Measurements from ENCODE around the gene DOC2B.
"Not testable (repeated sequence)": the region's sequence is repeated elsewhere in the genome, so short reads cannot be mapped to it uniquely, and the experiment has no call there.

DOC2B gene

DNA sequence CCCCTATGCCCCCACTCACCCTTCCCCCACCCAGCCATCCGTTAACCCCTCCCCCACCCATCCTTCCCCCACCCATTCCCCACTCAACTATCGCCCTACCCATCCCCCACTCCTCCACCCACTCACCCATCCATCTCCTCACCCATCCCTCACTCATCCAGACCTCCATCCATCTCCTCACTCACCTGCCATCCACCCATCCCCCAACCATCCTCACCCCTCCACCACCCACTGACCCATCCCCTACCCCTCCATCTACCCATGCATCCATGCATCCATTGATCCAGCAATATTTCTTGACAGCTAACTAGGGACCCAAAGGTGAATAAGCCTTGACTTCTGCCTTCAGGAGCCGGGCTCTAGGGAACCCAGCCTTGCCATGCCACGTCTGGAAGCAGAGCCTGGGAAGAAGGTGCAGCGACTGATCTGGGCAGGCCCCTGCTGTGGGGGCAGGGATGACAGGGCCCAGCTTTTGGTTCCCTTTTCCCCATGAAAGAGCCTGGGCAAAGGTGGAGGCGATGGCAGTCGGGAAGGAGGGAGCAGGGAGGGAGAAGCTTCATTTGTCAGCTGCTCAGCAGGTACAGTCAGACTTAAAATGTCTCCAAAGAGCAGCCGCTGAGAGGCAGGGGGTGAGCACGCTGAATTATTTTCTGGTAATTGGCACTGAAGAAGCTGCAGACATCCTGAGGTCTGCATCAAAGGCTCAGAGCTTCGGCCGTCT is 23.1 kb upstream of the DOC2B start:
- no peaks in the 10 kb centered on the region for H3K9me3 ChIP-seq
- in situ Hi-C loops (cut with MboI; ENCODE audit: low sequenced_read_pairs): no loop called here
- DNase-seq (ENCODE audit: low spot score in 2 of 2): no peak
- H3K4me1 ChIP-seq: no peaks in the 10 kb centered on the region
- H3K36me3 ChIP-seq (replicated peaks): no peaks in the 10 kb centered on the region
- H3K27me3 ChIP-seq (ENCODE audit: low read depth): peaks cover 4% of the 10 kb centered on the region; the same call in 1 of the 2 replicates
- no peak overlapping the region for H3K4me3 ChIP-seq

DNA sequence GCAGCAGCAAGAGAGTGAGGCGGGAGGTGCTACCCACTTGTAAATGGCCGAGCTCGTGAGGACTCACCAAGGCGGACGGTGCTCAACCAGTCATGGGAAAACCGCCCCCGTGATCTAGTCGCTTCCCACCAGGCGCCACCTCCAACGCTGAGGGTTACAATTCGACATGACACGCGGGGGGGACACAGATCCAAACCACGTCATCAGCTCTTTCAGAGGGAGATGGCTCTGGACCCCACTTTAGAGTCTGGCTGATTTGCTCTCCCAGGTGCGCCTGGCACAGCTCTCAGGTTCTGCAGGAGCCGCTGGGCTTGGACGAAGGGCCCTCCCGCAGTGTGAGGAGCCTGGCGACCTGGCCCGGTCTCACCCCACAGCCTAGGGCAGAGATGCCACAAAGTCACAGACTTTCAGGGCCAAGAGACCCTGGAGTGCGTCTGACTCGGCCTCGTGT is 21.1 kb upstream of the DOC2B start:
- in situ Hi-C loops (cut with MboI; ENCODE audit: low sequenced_read_pairs): no loop called here

DNA sequence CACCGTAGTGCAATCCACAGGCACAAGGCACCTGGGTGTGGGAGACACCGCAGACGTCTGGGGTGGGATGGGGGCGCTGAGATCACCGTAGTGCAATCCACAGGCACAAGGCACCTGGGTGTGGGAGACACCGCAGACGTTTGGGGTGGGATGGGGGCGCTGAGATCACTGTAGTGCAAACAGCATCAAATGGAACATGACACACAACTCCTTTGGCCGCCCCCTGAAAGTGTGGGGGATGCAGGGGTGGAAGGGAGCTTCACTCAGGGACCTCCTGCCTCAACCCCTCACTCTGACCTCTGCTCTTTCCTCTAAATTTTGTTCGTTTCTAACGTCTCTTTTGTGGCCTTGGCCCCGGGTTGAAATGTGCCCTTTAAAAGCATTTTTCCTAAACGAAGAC is 20.3 kb upstream of the DOC2B start:
- DNase-seq (ENCODE audit: low spot score in 2 of 2); H3K9me3 ChIP-seq; H3K36me3 ChIP-seq (replicated peaks); H3K4me3 ChIP-seq; H3K4me1 ChIP-seq; in situ Hi-C loops (cut with MboI; ENCODE audit: low sequenced_read_pairs): not testable (repeated sequence)
- H3K27me3 ChIP-seq (ENCODE audit: low read depth): peaks cover 24% of the 10 kb centered on the region

More for the DNA sequence above, 21.1 kb upstream of the DOC2B start:
- Histone ChIP-seq H3K27me3 (ENCODE audit: low read depth) (peaks cover 18% of the 10 kb centered on the region), H3K9me3 (no peaks in the 10 kb centered on the region), H3K4me1 (no peaks in the 10 kb centered on the region), H3K4me3 (no peak overlapping the region), H3K36me3 (replicated peaks) (no peaks in the 10 kb centered on the region)
- no peak for DNase-seq (ENCODE audit: low spot score in 2 of 2)

DNA sequence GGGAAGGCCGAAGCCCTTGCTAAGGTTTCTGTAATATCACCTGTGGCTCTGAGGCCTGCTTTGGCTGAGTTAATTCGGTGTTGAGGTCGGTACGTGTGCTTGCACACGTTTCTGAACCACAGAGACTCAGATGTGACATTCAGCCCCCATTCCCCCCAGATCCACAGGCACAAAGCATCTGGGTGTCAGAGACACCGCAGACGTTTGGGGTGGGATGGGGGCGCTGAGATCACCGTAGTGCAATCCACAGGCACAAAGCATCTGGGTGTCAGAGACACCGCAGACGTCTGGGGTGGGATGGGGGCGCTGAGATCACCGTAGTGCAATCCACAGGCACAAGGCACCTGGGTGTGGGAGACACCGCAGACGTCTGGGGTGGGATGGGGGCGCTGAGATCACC is 19.8 kb upstream of the DOC2B start:
- in situ Hi-C loops (cut with MboI; ENCODE audit: low sequenced_read_pairs); H3K4me1 ChIP-seq; H3K36me3 ChIP-seq (replicated peaks); H3K9me3 ChIP-seq; H3K4me3 ChIP-seq; DNase-seq (ENCODE audit: low spot score in 2 of 2): not testable (repeated sequence)
- H3K27me3 ChIP-seq (ENCODE audit: low read depth): peaks cover 26% of the 10 kb centered on the region

DNA sequence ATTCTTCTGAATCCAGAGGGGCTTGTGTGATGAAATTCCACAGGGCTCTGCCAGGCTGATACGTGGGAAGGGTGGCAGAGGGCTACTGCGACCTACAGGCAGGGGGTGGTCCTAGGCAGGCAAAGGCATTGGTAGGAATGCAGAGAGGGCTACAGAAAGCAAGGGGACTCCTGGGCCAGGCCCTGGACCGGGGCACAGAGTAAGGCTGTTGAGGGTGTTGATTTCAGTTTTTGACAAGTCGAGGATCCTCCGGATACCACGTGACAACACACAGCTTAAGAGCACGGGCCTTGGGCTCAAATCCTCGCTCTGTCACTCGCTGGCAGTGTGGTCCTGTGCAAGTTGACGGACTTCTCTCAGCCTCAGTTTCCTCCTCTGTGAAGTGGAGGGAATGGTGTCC is 19.1 kb upstream of the DOC2B start:
- Histone ChIP-seq H3K36me3 (replicated peaks) (no peaks in the 10 kb centered on the region), H3K4me3 (no peak overlapping the region), H3K4me1 (no peaks in the 10 kb centered on the region), H3K9me3 (no peaks in the 10 kb centered on the region), H3K27me3 (ENCODE audit: low read depth) (peaks cover 27% of the 10 kb centered on the region)
- in situ Hi-C loops (cut with MboI; ENCODE audit: low sequenced_read_pairs): no loop called here
- no peak for DNase-seq (ENCODE audit: low spot score in 2 of 2)

DNA sequence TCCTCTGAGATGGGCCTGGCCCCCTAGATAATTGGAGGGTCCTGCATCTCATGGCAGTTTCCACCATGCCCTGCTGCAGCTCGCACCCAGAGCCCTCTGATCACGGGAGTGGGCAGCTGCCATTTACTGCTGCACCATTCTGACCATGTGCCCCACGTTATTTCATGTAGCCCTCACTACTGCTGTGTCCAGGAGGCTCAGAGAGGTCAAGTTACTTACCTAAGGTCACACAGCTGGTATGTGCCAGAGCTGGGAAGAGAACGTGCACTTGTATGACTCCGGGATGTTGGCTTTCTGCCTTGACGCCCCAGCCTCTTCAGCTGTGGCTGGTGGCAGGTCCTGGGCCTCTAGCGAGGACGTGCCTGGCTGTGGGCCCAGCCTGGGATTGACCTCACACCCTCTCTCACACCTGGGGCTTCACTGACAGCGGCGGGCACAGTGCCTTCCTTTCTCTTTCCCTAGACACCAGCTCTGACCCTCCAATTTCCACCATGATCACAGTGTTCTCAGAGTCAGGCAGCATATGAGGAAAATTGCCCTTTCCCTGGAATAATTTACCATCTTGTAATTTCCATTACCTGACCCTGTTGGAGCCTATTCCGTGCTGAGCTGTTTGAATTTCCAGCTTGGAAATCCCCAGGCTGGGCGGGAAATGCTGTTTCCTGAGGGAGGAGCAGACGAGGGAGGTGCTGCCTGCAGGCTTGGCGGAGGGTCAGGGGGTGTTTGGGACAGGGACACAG is 18.5 kb upstream of the DOC2B start:
- in situ Hi-C loops (cut with MboI; ENCODE audit: low sequenced_read_pairs): no loop called here
- Histone ChIP-seq H3K36me3 (replicated peaks) (no peaks in the 10 kb centered on the region), H3K9me3 (no peaks in the 10 kb centered on the region), H3K4me3 (no peak overlapping the region), H3K4me1 (no peaks in the 10 kb centered on the region), H3K27me3 (ENCODE audit: low read depth) (peaks cover 27% of the 10 kb centered on the region)
- DNase-seq (ENCODE audit: low spot score in 2 of 2): no peak

DNA sequence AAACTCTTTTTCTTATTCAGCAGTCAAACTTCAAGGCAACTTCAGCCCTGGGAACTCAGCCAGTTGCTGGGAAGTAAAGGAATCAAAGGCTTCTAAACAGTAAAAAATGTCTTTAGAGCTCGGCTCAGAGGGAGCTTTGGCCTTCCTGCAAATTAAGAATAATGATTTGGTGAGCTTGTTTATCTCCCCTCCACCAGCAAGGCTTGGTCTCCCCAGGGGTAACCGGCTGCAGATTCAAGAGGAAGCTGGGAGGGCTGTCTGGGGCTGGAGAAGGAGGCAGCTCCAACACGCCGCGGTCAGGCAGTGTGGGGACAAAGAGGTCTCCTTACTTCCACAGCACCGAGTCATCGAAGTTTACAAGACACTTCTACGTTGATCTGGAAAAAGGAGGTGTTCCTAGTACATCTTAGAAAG is 17.7 kb upstream of the DOC2B start:
- no peak for DNase-seq (ENCODE audit: low spot score in 2 of 2)
- peaks cover 27% of the 10 kb centered on the region for H3K27me3 ChIP-seq (ENCODE audit: low read depth)
- no peaks in the 10 kb centered on the region for H3K36me3 ChIP-seq (replicated peaks)
- no peaks in the 10 kb centered on the region for H3K9me3 ChIP-seq
- in situ Hi-C loops (cut with MboI; ENCODE audit: low sequenced_read_pairs): no loop called here
- H3K4me1 ChIP-seq: no peaks in the 10 kb centered on the region
- H3K4me3 ChIP-seq: no peak overlapping the region

DNA sequence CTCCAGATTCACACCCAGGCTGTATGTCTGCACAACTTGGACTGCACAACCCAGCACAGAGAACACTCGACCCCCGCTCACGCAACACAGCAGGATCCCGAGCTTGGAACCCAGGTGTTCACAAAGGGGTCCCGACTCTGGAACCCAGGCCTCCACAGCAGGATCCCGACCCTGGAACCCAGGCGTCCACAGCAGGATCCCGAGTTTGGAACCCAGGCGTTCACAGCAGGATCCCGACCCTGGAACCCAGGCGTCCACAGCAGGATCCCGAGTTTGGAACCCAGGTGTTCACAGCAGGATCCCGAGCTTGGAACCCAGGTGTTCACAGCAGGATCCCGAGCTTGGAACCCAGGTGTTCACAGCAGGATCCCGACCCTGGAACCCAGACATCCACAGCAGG is 16.8 kb upstream of the DOC2B start:
- DNase-seq (ENCODE audit: low spot score in 2 of 2); H3K4me1 ChIP-seq; H3K4me3 ChIP-seq; H3K36me3 ChIP-seq (replicated peaks); H3K9me3 ChIP-seq; in situ Hi-C loops (cut with MboI; ENCODE audit: low sequenced_read_pairs): not testable (repeated sequence)
- peaks cover 27% of the 10 kb centered on the region for H3K27me3 ChIP-seq (ENCODE audit: low read depth)

DNA sequence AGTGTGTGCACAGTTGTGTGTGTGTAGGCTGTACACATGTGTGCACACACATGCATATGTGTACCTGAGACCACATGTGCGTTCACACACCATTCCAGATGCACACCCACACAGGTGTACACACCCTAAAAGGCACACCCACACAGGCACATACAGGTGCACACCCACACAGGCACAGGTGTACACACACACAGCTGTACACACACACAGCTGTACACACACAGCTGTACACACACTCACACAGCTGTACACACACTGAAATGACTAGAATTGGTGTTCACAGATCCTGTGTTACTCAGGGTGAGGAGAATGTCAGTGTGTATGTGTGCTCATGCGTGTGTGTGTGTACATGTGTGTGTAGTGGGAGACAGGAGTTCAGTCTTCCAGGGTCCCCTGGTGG is 15.9 kb upstream of the DOC2B start:
- peaks cover 27% of the 10 kb centered on the region for H3K27me3 ChIP-seq (ENCODE audit: low read depth)
- in situ Hi-C loops (cut with MboI; ENCODE audit: low sequenced_read_pairs): no loop called here

DNA sequence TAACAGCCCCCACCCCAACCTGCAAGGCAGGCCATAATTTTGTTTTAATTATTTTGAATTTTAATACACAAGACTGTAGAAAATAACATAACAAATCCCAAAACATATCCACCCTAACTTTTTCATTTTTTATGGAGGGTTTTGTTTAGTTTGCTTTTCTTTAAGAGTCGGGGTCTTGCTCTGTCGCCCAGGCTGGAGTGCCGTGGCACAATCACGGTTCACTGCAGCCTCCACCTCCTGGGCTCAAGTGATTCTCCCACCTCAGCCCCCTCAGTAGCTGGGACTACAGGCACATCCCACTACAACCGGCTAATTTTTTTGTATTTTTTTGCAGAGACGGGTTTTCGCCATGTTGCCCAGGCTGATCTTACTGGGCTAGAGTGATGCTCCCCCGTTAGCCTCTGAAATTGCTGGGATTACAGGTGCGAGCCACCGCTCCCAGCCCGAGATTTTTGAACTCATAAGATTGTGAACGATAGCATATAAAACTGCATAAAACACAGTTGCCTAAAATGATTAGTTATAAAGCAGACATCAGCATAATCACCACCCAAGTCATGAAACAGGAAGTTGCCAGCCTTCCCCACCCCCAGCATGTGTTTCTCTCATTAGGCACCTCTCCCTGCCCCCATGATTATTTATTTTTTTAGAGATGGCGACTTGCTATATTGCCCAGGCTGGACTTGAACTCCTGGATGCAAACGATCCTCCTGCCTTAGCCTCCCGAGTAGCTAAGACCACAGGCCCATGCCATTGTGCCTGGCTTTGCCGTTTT is 13.6 kb upstream of the DOC2B start:
- DNase-seq (ENCODE audit: low spot score in 2 of 2): no peak
- Histone ChIP-seq H3K4me1 (no peaks in the 10 kb centered on the region), H3K9me3 (no peaks in the 10 kb centered on the region), H3K36me3 (replicated peaks) (no peaks in the 10 kb centered on the region), H3K4me3 (no peak overlapping the region), H3K27me3 (ENCODE audit: low read depth) (peaks cover 27% of the 10 kb centered on the region)
- in situ Hi-C loops (cut with MboI; ENCODE audit: low sequenced_read_pairs): no loop called here

More for the DNA sequence above, 15.9 kb upstream of the DOC2B start:
- no peak for DNase-seq (ENCODE audit: low spot score in 2 of 2)
- Histone ChIP-seq H3K4me3 (no peak overlapping the region), H3K36me3 (replicated peaks) (no peaks in the 10 kb centered on the region), H3K4me1 (no peaks in the 10 kb centered on the region), H3K9me3 (no peaks in the 10 kb centered on the region)

DNA sequence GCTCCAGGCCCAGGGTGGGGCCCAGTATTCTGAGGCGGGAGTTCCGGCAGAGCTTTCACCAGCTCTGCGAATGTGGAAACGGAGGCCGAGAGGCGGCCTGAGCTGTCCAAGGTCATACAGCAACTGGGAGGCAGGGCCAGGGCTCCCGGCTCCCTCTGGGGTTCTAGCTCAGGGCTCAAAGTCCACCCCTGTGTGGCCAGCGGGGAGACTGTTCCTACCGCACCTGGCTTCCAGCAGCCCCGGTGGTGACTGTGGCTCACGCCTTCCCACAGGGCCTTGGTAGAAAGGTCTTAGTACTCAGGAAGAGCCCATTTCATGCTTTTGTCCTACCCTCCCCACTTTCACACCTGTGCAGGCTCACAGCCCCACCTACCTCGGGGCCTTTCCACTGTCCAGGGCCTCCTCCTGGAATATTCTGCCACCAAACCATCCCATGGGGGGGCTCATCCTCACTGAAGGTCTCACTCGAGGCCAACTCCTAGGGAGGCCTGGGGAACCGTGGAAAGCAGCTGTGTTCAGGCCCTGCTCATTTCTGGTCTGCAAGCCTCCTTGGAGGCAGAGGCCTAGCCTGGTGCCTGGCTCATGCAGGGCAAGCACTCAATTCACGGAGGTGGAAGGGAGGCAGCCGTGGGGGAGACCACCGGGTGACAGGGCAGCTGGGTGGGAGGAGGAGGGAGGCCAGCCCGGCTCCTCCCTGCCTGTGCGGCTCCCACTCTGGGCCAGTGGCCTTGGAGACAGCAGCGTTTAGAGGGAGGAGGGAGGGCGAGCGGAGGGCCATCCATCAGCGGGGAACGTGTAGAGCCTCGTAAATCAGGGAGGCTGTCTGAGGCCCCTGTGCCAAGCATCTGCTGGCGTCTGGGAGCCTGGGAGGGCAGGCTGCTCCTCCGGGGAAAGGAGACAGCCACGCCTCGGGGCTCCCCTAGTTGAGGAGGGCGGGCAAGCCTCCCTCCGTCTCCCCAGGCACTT is 12.7 kb upstream of the DOC2B start:
- in situ Hi-C loops (cut with MboI; ENCODE audit: low sequenced_read_pairs): no loop called here
- H3K27me3 ChIP-seq (ENCODE audit: low read depth): peaks cover 18% of the 10 kb centered on the region
- no peaks in the 10 kb centered on the region for H3K36me3 ChIP-seq (replicated peaks)
- H3K4me3 ChIP-seq: no peak overlapping the region
- no peak for DNase-seq (ENCODE audit: low spot score in 2 of 2)
- no peaks in the 10 kb centered on the region for H3K9me3 ChIP-seq
- no peaks in the 10 kb centered on the region for H3K4me1 ChIP-seq

DNA sequence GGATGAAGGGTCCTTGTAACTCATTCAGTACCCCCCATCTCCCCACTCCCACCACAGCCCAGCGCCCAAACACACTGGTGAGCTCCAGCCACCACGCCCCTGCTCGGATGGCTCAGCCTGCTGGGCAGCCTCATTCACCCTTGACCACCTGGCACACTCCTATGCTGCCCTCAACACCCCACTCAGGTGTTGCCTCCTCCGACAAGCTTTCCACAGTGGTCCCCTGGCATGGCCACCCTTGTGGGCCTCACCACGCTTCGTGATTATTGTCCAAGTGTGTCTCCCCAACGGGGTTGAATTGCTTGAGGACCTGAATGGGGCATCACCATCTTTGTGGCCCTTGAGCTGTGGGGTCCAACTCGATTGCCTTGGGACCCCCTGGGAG is 12.0 kb upstream of the DOC2B start:
- no peaks in the 10 kb centered on the region for H3K36me3 ChIP-seq (replicated peaks)
- H3K4me1 ChIP-seq: no peaks in the 10 kb centered on the region
- in situ Hi-C loops (cut with MboI; ENCODE audit: low sequenced_read_pairs): no loop called here
- peaks cover 14% of the 10 kb centered on the region for H3K27me3 ChIP-seq (ENCODE audit: low read depth)
- H3K4me3 ChIP-seq: no peak overlapping the region
- no peaks in the 10 kb centered on the region for H3K9me3 ChIP-seq
- no peak for DNase-seq (ENCODE audit: low spot score in 2 of 2)
